HG02642 (cell line): ENCODE data around the gene DNAJC5.

ENCODE experiments used
- ATAC-seq: cut with Tn5 transposase; IDR thresholded peaks from one replicate; pipeline ENCODE4 v1.9.1; 2021; ENCODE audit warnings: mild to moderate bottlenecking; ENCODE audit not compliant: unreplicated experiment, poor library complexity

Gene DNAJC5

GRCh38 chr20:63935447-63935846 lies 40.5 kb downstream of the DNAJC5 start:
- ATAC-seq: no peak

- no peak for ATAC-seq
Observed at GRCh38 chr20:63937596-63937995, 42.7 kb downstream of the DNAJC5 start.

DNA sequence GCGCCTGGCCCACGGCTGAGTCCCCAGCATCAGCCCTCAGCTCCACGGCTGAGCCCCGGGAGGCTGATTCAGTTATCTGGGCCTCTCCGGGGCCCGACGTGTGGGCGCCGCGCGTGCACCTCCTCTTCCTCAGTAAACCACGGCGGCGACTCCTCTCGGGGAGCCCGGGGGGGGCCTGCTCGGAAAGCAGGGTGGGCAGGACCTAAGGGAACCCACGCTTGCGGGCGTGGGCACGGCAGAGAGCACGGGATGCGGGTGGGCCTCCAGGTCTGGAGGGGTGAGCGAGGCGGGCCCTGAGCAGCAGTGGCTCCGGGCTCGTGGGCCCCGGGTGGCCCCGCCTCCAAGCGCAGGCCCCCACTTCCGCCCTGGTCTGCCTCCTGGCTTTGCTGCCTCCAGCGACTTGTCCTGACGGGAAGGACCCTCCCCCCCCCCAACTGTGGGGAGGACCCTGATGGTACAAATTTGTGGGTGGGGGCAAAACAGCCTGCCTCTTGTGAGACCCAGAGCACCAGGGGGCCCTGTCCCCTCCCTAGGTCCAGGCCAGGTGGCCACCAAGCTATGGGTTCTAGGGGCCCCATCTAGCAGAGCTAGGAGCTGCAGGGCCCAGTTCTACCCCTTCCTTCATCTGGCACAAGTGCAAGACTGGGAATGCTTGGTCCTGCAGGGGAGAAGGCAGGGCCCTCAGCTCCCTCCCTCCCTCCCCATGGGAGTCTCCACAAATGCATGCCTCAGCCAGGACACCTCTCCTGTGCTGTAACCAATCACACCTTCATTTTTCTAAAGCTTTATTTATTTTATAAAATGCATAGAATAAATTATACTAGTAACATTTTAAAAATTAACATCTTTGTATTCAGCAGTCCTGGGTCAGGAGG lies 44.4 kb downstream of the DNAJC5 start:
- ATAC-seq: no peak

DNA sequence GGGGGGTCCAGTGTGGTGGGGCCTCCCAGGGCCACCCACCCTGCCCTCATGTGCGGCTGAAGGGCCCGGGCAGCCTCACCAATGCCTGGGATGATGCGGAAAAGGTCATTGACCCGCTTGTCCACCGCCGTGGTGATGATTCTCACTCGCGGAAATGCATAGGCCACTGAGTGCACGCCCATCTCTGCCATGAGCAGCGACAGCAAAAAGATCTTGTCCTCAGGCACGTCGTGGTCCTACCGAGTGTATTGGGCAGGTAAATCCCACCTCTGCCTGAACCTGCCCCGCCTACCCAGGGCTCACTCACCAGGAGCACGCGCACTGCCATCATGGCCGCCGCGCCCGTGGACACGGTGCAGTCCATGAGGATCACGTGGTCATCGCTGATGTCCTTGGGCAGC lies 45.1 kb downstream of the DNAJC5 start:
- no peak for ATAC-seq

DNA sequence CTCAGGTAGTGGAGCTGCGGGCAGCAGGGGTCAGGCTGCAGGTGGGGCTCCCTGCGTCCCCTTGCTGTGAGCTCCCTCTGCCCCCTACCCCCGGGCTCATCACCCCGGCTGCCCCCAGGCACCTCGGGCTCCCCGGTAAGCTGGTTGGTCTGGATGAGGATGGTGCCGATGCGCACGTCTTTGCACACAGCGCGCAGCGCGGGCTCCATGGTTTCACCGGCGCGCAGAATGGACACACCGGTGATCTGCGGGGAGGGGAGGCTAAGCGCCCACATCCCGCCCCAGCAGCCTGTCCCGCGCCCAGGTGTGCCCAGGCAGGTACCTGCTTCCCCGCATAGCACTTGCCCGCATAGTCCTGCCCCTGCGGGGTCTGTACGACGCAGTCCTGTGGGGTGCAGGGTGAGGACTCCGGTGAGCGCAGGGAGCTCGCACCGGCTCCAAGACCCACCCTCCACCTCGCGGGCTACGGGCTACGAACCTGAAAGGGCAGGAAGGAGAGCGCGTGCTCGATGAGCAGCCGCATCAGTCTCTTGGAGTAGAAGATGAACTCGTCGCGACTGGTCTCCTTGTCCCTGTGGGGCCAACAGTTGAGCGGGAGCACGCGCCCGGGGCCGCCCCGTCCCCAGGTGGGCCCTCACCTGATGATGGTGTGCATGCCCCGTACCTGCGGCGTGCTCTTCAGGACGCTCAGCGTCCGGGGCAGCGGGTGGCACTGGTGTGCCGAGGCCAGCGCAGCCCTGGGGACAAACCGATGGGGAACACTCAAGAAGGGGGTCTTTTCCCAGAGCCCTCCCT lies 45.7 kb downstream of the DNAJC5 start:
- ATAC-seq: no peak

GRCh38 chr20:63941282-63942081 lies 46.6 kb downstream of the DNAJC5 start:
- ATAC-seq: no peak

- no peak for ATAC-seq
Observed at GRCh38 chr20:63942250-63942951, 47.5 kb downstream of the DNAJC5 start.

DNA sequence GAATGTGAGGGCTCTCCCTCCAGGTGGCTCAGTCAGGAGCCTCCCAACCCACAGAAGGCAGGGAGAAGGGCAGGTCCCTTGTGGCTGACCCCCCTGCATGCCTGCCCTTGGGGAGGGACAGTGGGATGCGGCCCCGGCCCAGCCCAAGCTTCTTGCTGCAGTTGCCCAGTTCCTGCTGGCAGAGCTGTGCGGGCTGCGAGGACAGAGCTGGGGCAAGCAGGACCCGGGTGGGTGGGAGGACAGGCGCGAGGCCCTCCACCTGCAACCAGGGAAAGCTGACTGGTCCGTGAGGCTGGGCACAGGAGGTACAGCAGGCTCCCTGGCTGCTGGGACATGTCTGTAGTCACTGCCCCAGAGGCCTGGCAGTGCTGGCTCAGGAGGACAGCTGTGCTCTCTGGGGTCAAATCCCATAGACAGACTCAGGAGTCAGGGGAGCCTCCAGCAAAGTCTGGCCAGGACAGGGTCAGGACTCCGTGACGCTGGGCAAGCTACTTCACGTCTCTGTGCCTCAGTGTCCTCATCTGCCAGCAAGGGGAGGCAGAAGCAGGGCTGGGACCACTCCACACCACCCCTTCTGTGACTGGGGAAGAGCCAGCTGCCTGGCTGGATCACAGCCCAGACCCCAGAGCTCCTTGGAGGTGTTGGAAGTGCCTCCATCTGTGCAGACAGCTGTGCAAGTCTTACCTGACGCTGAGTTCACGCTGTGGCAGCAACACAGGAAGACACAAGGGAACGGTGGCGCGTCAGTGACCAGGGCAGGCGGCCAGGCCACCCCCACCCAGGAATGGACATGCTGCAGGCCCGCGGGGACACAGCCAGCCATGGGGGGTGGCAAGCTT lies 48.3 kb downstream of the DNAJC5 start:
- ATAC-seq: no peak

DNA sequence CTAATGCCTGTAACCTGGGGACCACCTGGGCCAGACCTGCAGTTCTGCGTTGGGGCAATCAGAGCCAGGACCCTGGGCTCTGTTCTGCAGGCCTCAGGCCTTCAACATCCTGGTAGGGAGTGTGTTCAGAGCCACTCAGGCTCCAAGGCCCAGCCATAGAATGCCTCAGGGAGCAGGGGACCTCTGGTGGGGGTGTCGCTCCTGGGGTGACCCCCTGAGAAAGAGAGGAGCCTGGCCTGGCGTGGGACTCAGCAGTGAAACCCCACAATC lies 48.8 kb downstream of the DNAJC5 start:
- no peak for ATAC-seq

- no peak for ATAC-seq
Observed at GRCh38 chr20:63944078-63944941, 49.4 kb downstream of the DNAJC5 start.

- no peak for ATAC-seq
Observed at GRCh38 chr20:63945031-63945658, 50.2 kb downstream of the DNAJC5 start.

DNA sequence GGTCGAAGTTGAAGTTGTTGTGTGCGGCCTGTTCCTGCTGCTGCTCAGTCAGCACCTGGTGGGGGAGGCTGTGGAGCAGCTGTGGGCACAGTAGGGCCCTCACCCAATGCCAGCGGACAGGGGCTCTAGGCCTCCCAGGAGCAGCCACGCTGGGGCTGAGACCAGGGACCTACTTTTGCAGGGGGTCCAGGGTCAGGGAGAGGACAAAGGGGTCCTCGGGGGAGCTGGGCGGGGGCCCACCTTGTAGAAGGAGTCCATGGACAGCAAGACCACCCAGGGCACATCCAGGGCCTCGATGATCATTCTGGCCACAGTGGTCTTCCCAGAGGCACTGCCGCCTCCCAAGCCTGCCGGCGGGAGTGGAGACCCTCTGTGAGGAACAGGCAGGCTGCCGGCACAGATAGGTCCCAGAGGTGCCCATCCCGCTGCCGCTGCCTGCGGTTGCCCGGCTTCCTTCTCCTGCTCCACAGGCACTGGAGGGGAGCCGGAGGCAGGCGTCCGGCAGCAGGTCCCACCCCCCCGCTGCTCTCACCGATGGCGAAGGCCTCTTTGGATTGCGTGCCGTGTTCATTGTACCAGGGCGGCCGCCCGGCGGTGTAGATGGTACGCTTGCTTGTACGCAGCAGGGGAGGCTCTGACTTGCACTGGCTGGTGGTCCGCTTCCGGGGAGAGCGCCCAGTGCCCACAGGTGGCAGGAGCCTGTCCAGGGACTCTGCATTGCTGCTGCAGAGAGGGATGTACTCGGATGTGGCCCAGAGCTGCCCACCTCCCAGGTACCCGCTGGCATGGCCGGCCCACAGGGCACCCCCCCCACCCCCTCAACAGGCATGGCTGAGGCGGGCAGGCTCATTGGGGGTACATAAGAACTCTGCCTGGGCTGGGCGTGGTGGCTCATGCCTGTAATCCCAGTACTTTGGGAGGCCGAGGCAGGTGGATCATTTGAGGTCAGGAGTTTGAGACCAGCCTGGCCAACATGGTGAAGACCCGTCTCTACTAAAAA lies 51.3 kb downstream of the DNAJC5 start:
- no peak for ATAC-seq

- no peak for ATAC-seq
Observed at GRCh38 chr20:63946986-63947637, 52.2 kb downstream of the DNAJC5 start.

DNA sequence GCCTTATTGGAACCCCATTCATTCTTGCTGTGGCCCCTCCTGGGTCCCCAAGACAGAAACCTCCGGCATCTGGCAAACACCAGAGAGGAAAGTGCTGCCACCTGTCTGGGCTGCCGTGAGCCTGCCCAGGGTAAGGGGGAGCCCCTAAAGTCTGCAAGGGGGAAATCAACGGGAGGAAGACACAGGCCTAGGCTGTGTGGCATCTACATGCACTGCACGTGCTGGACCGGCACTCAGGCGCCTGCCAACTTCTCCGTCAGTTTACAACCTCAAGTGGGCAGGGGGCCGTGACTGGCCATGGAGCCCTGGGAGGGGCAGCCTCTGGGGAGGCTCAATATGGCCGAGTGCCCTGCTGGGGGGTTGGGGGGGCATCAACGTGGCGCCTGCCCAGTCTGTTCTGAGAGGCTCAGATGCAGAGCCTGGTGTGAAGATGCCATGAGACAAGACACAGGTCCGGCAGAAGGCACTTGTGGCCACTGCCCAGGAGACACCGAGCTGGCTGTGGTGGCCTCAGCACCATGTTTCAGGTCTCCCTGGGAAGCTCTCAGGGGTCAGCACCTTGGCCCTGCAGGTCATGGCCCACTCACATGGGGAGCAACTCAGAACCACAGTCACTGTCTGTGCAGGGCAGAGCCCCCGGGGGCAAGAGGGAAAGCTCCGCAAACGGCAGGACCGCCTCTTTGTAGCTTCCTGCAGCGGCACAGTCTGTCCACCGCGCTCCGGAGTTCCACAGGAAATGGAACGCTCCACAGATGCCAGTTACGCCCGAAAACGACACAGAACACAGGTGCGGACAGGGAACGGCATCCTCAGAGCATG lies 52.9 kb downstream of the DNAJC5 start:
- no peak for ATAC-seq

- no peak for ATAC-seq
Observed at GRCh38 chr20:63950701-63951397, 55.9 kb downstream of the DNAJC5 start.
